Hepatocyte (in vitro differentiated cells): ENCODE results near the gene SERP2. TPM values are rescaled to one million over a fixed set of nuclear protein-coding genes. Genes with fewer than 3 reads are reported as not detected.
A peak's percentile ranks its signal among the peaks of the same experiment; 100 is the strongest.

Experiments
- DNase-seq: peaks from one replicate; pipeline ENCODE4 v3.0.0-alpha.2; 2016; ENCODE audit warnings: low spot score
- H2AFZ ChIP-seq: fragments of 200-600 bp; sonication (generic); 2 replicates; pipeline ENCODE4 v1.6.0; 2016; ENCODE audit warnings: antibody characterized with exemption, mild to moderate bottlenecking
- H3K27ac ChIP-seq: fragments of 200-600 bp; sonication (generic); 2 replicates; pipeline ENCODE4 v1.5.1; 2016; ENCODE audit warnings: mild to moderate bottlenecking
- H3K27me3 ChIP-seq: fragments of 200-600 bp; sonication (generic); 2 replicates; pipeline ENCODE4 v1.6.1; 2016
- H3K36me3 ChIP-seq: fragments of 200-600 bp; sonication (generic); replicated peaks from 2 replicates; pipeline ENCODE4 v1.5.1; 2016; ENCODE audit warnings: low read depth; ENCODE audit not compliant: insufficient read depth
- H3K4me1 ChIP-seq: fragments of 200-600 bp; sonication (generic); 2 replicates; pipeline ENCODE4 v1.5.1; 2016; ENCODE audit warnings: mild to moderate bottlenecking, moderate library complexity; ENCODE audit not compliant: insufficient read depth
- H3K4me2 ChIP-seq: fragments of 200-600 bp; sonication (generic); 2 replicates; pipeline ENCODE4 v1.6.0; 2016
- H3K4me3 ChIP-seq: fragments of 200-600 bp; sonication (generic); 2 replicates; pipeline ENCODE4 v1.5.1; 2016; ENCODE audit warnings: mild to moderate bottlenecking
- H3K79me2 ChIP-seq: fragments of 200-600 bp; sonication (generic); 2 replicates; pipeline ENCODE4 v1.6.0; 2017; ENCODE audit warnings: mild to moderate bottlenecking
- H3K9me2 ChIP-seq: fragments of 200-600 bp; sonication (generic); replicated peaks from 2 replicates; pipeline ENCODE4 v1.6.0; 2017; ENCODE audit warnings: mild to moderate bottlenecking; ENCODE audit not compliant: insufficient read depth
- H3K9me3 ChIP-seq: fragments of 200-600 bp; sonication (generic); 2 replicates; pipeline ENCODE4 v1.5.1; 2016; ENCODE audit warnings: low read depth, mild to moderate bottlenecking
- H4K20me1 ChIP-seq: fragments of 200-600 bp; sonication (generic); 2 replicates; pipeline ENCODE4 v1.6.0; 2016; ENCODE audit warnings: mild to moderate bottlenecking; ENCODE audit not compliant: insufficient read depth, poor library complexity, severe bottlenecking
- CTCF ChIP-seq: fragments of 200-600 bp; sonication (generic); IDR thresholded peaks from 2 replicates; pipeline ENCODE4 v1.5.1; 2016; ENCODE audit warnings: antibody characterized with exemption, mild to moderate bottlenecking; ENCODE audit not compliant: poor library complexity
- EZH2 ChIP-seq: fragments of 200-600 bp; sonication (generic); IDR thresholded peaks from 2 replicates; pipeline ENCODE4 v1.6.1; 2016; ENCODE audit warnings: antibody characterized with exemption, mild to moderate bottlenecking, borderline replicate concordance
- EZH2phosphoT487 ChIP-seq: fragments of 200-600 bp; sonication (generic); IDR thresholded peaks from one replicate; pipeline ENCODE4 v1.6.1; 2018; ENCODE audit warnings: antibody characterized with exemption, mild to moderate bottlenecking, low read depth, moderate library complexity; ENCODE audit not compliant: unreplicated experiment, severe bottlenecking
- whole genome bisulfite sequencing: methylation state at CpG from one replicate; pipeline ENCODE4 v1.1.6; 2016; ENCODE audit warnings: low lambda C conversion rate; ENCODE audit errors: missing lambda C conversion rate; 5-methylcytosine and 5-hydroxymethylcytosine counted together
- polyA plus RNA-seq: library from polyadenylated mRNA; unstranded; fragments of >200 nt; fragmentation: Nextera tagmentation; extraction: Ambion mirVana; gene quantifications from 2 replicates; pipeline ENCODE4 v1.2.1, GENCODE V29; 2016
- total RNA-seq: library from RNA; depleted of rRNA; stranded (reverse); fragments of >200 nt; gene quantifications from 2 replicates; pipeline ENCODE4 v1.2.3, GENCODE V29; 2014

SERP2 gene
- total and polyA plus RNA-seq, 2 experiments from 2014 or later = 1.8 to 7.7 TPM

GRCh38 chr13:44395976-44396694 lies 22.5 kb downstream of the SERP2 start:
- Histone ChIP-seq H3K9me2 (no peaks in the 10 kb centered on the region), H4K20me1 (no peaks in the 10 kb centered on the region), H3K4me3 (no peak overlapping the region), H3K9me3 (no peaks in the 10 kb centered on the region), H3K4me2 (peak overlapping the region; percentile 53), H2AFZ (no peak overlapping the region), H3K79me2 (no peaks in the 10 kb centered on the region), H3K27ac (peak overlapping the region; percentile 52), H3K27me3 (no peaks in the 10 kb centered on the region), H3K36me3 (no peaks in the 10 kb centered on the region), H3K4me1 (peaks cover 27% of the 10 kb centered on the region)
- TF ChIP-seq EZH2 = no peak
- no peak for TF ChIP-seq CTCF
- TF ChIP-seq EZH2phosphoT487 = no peak
- 65% methylated on average over 8 of the region's 8 CpGs for WGBS
- DNase-seq = no peak

GRCh38 chr13:44396701-44397580 lies 23.3 kb downstream of the SERP2 start:
- peaks cover 27% of the 10 kb centered on the region for H3K4me1 ChIP-seq
- H3K27me3 ChIP-seq = no peaks in the 10 kb centered on the region
- TF ChIP-seq EZH2phosphoT487 (no peak), CTCF (no peak), EZH2 (no peak)
- peak overlapping the region; percentile 52 for H3K27ac ChIP-seq
- no peaks in the 10 kb centered on the region for H3K9me3 ChIP-seq
- H3K79me2 ChIP-seq = no peaks in the 10 kb centered on the region
- no peak overlapping the region for H2AFZ ChIP-seq
- no peak overlapping the region for H3K4me3 ChIP-seq
- no peaks in the 10 kb centered on the region for H3K36me3 ChIP-seq
- DNase-seq = peak; percentile 70
- 35% methylated on average over 26 of the region's 26 CpGs for WGBS
- no peaks in the 10 kb centered on the region for H3K9me2 ChIP-seq
- H4K20me1 ChIP-seq = no peaks in the 10 kb centered on the region
- H3K4me2 ChIP-seq = peak overlapping the region; percentile 53

GRCh38 chr13:44397766-44398223 lies 24.2 kb downstream of the SERP2 start:
- H3K9me3 ChIP-seq = no peaks in the 10 kb centered on the region
- TF ChIP-seq EZH2 (no peak), EZH2phosphoT487 (no peak), CTCF (no peak)
- no peak overlapping the region for H3K4me3 ChIP-seq
- DNase-seq = no peak
- peak overlapping the region; percentile 52 for H3K27ac ChIP-seq
- 70% methylated on average over 3 of the region's 3 CpGs for WGBS
- peaks cover 34% of the 10 kb centered on the region for H3K4me1 ChIP-seq
- no peaks in the 10 kb centered on the region for H3K9me2 ChIP-seq
- no peaks in the 10 kb centered on the region for H4K20me1 ChIP-seq
- H3K4me2 ChIP-seq = peak overlapping the region; percentile 53
- H3K79me2 ChIP-seq = no peaks in the 10 kb centered on the region
- no peaks in the 10 kb centered on the region for H3K36me3 ChIP-seq
- no peak overlapping the region for H2AFZ ChIP-seq
- H3K27me3 ChIP-seq = no peaks in the 10 kb centered on the region
